ENCODE data around the gene ADH5.
"Not testable (repeated sequence)": the region's sequence is repeated elsewhere in the genome, so short reads cannot be mapped to it uniquely, and the experiment has no call there.

ADH5 gene

GRCh38 chr4:99088481-99089365 lies at the start of gene ADH5:
Gene ADH5 (minus strand): TSS chr4:99088788. CDS start chr4:99088700, 88 bp downstream.
- DNase-seq: peak; percentile 58

GRCh38 chr4:99136329-99136728 lies 47.7 kb upstream of the ADH5 start:
- no peak for DNase-seq

DNA sequence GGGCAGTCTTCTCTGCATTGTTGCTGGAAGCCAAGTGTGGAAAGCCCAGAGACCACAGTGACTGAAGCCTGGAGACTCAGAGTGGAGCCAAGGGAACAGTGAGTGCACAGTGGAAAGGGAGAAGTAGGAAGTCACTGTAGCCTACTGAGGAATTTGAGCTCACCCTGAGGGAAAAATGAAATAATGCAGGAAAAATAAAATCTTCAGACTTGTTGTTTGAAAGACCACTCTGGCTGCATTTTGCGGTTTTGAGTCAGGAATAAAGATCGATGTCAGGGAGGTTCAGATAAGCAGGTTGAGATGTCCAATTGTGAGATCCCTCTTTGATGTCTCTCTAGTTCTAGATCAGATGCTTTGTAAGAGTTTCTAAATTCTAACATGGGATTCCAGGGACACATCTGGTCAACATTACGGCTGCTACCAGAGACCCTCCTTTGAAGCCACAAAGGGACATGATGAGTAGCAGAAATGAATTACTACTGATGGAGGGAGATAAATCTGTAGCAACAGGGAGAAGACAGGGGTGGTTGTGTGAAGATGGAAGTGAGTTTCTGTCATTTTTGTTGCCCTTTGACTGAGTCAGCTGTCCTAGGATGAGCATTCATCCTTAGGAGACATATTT lies 47.1 kb upstream of the ADH5 start:
- no peak for DNase-seq

GRCh38 chr4:99134586-99134985 lies 46.0 kb upstream of the ADH5 start:
- DNase-seq: no peak

GRCh38 chr4:99131378-99131777 lies 42.8 kb upstream of the ADH5 start:
- DNase-seq: no peak

DNA sequence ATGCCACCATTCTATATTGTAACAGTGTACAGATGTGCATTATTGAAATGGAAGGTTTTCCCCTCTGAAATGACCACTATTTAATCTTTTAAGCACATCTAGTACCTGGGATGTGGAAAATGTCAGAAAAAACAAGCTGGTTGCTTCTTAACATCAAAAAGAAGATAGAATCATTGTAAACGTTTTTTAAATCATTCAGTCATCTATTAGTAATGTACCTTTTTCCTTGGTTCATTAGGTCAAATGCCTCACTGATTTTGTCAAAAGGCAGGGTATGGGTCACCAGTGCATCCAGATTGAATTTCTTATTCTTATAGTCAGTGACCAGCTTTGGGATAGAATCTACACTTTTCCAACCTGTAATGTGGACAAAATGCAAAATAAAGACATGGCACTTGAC lies 37.8 kb upstream of the ADH5 start:
- DNase-seq: no peak

DNA sequence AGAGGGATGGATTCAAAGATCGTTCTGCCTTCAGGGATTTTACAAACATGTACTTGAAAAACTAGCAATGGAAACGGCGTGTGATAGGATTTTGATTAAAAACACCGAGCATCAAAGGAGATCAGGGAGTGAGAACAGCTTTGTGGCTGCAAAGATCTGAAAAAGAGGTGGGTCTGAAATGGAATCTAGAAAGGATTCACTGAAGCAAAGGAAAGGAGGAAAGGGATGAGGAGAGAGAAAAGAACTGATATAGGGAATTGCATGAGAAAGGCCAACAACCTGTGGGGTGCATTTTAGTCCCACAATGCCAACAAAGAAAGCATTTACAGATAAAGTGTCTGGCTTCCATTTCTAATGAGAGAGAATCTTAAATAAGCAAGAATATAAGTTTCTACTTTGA lies 32.4 kb upstream of the ADH5 start:
- no peak for DNase-seq

- DNase-seq: no peak
These were observed 31.9 kb upstream of the ADH5 start for GRCh38 chr4:99120501-99120900.

GRCh38 chr4:99117876-99118693 lies 29.5 kb upstream of the ADH5 start:
- peak; percentile 27 for DNase-seq

DNA sequence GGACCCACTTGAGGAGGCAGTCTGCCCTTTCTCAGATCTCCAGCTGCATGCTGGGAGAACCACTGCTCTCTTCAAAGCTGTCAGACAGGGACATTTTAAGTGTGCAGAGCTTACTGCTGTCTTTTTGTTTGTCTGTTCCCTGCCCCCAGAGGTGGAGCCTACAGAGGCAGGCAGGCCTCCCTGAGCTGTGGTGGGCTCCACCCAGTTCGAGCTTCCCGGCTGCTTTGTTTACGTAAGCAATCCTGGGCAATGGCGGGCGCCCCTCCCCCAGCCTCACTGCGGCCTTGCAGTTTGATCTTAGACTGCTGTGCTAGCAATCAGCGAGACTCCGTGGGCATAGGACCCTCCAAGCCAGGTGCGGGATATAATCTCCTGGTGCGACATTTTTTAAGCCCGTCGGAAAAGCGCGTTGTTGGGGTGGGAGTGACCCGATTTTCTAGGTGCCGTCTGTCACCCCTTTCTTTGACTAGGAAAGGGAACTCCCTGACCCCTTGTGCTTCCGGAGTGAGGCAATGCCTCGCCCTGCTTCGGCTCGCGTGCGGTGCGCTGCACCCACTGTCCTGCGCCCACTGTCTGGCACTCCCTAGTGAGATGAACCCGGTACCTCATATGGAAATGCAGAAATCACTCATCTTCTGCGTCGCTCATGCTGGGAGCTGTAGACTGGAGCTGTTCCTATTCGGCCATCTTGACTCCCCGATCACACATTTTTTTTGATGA lies 28.7 kb upstream of the ADH5 start:
- not testable (repeated sequence) for DNase-seq

GRCh38 chr4:99109286-99109685 lies 20.7 kb upstream of the ADH5 start:
- not testable (repeated sequence) for DNase-seq

DNA sequence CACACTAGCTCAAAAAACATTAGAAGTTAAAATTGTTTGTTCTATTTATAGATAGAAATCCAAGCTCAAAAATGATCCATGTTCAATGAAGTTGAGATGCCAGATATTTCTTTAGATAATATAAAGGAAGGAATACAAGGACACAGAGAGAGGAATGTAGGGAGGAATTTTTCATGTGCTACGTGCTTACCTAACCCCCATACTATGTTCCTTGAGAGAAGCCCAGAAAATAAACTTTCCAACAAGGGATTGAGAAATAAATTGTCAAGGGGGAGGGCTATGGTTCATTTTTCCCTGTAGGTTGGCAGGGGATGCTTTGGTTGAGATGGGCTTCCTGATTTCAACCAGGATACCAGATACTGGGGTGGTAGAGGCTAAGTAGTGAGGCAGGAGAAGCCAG lies 15.6 kb upstream of the ADH5 start:
- no peak for DNase-seq

DNA sequence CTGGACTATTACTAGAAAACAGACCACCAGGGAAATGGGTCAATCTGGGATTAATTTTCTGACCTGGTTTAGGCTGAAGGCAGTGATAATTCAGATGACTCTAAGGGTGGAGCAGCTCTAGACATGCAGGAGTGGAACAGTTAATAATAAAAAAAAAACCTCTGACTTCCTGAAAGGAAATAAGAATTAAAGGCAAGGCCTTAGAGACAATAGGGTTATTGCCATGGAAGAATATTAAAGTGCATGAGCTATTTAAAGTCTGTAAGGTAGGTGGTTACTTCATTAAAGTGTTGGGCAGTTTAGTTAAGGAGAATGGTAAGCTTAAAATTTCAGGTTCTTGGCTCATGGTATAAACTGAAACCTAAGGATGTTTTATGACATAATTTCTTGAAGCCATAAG lies 14.6 kb upstream of the ADH5 start:
- no peak for DNase-seq

DNA sequence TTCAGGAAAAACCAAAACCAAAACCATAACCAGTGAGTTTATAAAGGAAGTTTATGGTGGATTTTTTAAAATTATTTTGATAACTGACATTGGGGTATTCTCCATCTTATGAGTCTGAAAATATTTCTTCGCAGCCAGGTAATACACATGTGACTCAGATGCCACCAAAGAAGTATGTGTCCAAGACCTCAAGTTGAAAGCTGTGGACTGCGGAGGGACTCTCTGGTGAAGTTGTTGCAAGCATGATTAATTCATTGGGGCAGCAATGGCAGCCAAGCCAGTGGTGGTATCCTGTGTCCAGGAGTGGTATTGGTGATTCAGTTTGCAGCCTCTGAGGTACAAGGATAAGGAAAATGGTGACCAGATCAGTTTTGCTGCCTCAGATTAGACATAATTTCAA lies 14.0 kb upstream of the ADH5 start:
- DNase-seq: no peak

- DNase-seq: no peak
These were observed 12.3 kb upstream of the ADH5 start for GRCh38 chr4:99100876-99101275.

- not testable (repeated sequence) for DNase-seq
These were observed 11.2 kb upstream of the ADH5 start for GRCh38 chr4:99099814-99100213.

DNA sequence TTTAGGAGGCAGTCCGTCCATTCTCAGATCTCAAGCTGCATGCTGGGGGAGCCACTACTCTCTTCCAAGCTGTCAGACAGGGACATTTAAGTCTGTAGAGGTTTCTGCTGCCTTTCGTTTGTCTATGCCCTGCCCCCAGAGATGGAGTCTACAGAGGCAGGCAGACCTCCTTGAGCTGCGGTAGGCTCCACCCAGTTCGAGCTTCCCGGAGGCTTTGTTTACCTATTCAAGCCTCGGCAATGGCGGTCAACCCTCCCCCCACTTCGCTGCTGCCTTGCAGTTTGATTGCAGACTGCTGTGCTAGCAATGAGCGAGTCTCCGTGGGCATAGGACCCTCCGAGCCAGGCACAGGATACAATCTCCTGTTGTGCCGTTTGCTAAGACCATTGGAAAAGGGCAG lies 10.7 kb upstream of the ADH5 start:
- DNase-seq: no peak

DNA sequence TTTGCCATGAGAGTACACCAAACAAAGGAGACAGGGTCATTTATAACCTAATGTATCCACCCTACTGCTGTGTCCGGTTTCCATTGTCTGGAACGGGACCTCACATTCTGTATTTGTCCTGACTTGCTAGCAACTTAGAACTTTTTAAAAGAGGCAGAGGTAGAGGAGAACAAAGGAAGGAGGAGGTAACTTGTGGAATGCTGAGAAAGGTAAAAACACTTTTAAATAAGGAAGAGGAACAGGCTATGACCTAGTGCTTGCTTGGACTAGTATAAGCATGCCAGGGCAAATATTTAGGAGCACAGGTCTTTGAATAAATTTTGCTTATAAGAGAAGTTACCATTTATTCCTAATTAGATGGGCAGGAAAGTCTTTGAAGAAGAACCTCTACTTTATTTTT lies 3.3 kb upstream of the ADH5 start:
- not testable (repeated sequence) for DNase-seq

GRCh38 chr4:99091216-99091575 lies 2.6 kb upstream of the ADH5 start:
- DNase-seq: no peak

GRCh38 chr4:99090481-99091215 lies 2.1 kb upstream of the ADH5 start:
- DNase-seq: no peak

DNA sequence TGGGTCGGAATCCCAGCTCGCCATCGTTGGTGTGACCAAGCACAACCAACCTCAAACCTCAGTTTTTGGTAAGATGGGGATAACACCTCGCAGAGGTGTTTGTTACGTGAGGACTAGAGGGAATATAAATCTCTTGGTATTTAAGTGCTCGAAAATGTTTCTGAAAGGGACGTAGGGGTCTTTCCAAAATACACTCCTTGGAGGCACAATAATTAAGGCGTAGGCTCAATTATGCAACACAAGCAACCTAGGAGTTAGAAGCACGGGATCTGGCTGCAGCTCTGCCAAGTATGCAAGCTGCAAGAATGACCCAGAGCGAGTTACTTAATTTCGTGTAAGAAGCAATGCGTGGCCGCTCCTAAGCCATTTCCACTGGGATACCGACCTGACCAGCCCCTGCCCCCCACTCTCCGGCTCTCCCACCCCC lies 552 bp downstream of the ADH5 start:
- peak; percentile 32 for DNase-seq

- DNase-seq: no peak
These were observed 4.0 kb downstream of the ADH5 start for GRCh38 chr4:99084595-99084994.
